GM18505 (cell line): ENCODE data around the gene ADAM10.

Experiments used
- ATAC-seq: cut with Tn5 transposase; IDR thresholded peaks from one replicate; pipeline ENCODE4 v1.9.1; 2021; ENCODE audit not compliant: unreplicated experiment
- POLR2A ChIP-seq: IDR thresholded peaks from 4 replicates; pipeline ENCODE4 v1.6.1; 2011; ENCODE audit warnings: borderline replicate concordance; ENCODE audit not compliant: insufficient read depth, insufficient read length; ENCODE audit errors: extremely low read depth

The ADAM10 gene

DNA sequence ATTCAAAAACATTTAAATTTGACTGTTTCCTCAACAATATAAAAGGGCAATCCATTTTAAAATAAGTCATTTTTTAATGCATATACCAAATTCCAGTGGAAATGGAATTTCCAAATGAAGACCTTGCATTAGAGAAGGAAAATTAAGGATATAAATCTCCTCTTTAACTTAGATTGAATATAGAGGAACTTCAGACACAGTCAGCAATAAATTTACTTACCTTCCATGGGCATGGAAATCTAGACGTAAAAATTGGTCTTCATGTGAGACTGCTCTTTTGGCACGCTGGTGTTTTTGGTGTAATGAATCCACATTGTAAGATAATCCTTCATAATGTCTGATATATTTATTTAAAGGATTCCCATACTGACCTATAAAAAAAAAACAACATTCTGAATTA is 32.1 kb downstream of the ADAM10 start:
- no peak for TF ChIP-seq POLR2A
- no peak for ATAC-seq

DNA sequence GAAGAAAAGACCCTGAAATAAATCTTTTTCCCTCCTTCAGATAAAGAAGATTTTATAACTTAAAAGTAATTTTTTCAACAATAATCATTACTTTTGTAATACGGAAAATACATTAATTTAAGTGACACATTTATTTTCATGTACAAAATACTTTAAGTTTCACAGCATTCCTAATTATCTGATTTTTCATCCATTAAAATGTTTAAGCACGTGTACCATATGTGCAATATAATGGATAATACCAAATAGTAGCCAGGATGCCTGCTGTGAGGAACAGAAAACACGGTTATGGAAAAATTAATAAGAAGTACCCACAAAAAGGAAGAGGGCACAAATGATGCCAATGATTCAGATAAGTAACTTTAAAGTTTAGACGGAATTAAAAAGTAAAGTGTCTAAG is 33.5 kb downstream of the ADAM10 start:
- TF ChIP-seq POLR2A = no peak
- ATAC-seq = no peak

DNA sequence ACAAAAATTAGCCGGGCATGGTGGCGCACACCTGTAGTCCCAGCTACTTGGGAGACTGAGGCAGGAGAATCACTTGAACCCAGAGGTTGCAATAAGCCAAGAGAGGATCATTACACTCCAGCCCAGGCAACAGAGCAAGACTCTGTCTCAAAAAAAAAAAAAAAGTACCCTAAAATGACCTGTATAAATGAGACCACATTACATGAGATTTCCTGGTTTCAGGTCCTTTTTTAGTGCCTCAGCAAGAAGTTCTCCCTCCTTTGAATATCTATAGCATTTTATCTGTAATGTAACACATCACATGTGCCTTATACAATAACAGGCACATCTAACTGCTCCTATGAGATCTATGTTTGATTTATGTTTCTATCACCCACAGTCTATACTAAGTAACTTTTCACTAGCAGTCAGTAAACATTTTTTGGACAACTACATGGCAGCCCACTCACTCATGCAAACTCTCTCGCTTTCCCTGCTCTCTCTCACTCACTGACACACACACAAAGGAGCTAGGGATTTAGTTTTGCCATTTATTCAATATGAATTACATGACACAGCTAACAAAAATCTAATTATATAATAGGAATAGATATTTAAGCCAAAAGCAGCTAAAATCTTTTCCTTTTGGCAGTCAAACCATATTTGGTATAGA is 34.1 kb downstream of the ADAM10 start:
- TF ChIP-seq POLR2A = no peak
- ATAC-seq = no peak

DNA sequence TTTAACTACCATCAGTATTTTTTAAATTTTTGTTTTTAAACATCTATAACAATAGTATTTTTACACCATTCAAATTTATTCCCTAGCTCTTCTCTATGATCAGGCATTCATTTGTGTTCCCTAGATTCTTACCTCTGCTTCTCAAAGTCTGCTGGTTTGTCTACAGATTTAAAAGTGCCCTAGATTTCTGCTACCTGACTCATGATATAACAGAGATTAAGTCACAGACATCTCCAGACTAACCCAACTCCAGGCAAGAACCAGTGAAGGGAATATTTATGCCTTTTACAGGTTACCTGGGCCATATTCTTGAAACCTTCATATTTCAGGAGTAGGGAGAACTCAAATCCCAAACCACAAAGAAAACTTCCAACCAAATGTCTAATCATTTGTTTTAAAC is 38.8 kb downstream of the ADAM10 start:
- ATAC-seq = no peak

DNA sequence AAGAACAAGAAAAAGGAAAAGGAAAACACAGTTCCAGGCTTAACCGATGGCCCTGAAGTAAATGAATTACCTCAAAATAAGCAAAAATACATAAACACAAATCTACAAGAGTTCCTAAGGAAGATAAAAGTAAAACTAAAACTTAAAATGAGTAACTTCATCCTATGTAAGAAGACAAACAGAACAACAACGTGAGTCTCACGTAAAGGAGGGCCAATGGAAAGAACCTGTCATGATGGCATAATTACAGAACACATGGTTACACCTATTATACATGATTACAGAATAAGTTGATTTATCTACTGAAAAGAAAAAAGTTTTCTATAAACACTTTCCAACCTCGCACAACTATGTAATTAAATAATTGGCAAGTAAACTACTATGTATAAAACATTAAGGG is 42.1 kb downstream of the ADAM10 start:
- no peak for ATAC-seq
- TF ChIP-seq POLR2A = no peak

More for the DNA sequence above, 38.8 kb downstream of the ADAM10 start:
- TF ChIP-seq POLR2A = no peak

DNA sequence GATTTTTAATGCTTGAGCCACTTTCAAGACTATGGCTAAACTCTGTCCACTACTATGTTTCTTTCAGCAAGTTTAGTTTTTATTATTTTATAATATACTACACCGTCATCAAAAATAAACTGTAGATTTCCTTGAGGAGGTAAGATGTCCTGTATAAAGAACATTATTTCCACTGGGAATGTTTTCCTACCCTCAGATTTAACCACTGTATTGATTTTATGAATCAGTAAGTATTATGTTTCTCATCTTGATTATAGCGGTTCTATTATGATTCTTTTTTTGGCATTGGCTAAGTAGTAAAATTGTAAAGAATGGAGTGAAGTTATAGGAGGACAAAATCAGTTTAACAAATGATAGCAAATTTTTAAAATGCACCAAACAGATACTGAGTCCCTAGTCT is 44.4 kb downstream of the ADAM10 start:
- ATAC-seq = no peak
- no peak for TF ChIP-seq POLR2A

DNA sequence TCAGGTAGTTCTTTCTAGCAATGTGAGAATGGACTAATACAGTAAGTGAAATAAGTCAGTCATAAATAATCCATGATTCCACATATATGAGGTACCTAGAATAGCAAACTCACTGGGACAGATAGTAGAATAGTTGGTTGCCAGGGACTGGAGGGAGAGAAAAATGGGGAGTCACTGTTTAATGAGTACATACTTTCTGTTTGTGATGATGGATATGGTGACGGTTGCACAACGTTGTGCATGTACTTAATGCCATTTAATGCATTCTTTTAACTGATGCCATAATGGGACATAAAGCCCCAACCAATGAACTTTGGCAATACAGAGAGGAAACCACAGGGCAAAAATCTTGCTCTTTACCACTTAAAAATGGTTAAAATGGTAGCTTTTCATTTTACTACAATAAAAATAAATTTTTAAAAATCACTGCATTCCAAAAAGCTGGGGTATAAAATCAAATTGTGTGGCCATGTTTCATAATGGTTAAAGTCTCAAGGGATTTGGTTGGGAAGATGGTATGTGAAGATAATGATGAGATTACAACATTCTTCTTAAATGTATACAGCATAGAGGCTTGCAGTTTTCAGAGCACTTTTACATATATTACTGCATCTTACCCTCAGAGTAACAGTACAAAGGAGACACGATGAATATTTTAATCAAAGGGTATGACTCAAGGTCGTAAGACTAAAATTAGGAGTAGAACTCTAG is 45.2 kb downstream of the ADAM10 start:
- ATAC-seq = no peak
- TF ChIP-seq POLR2A = no peak

DNA sequence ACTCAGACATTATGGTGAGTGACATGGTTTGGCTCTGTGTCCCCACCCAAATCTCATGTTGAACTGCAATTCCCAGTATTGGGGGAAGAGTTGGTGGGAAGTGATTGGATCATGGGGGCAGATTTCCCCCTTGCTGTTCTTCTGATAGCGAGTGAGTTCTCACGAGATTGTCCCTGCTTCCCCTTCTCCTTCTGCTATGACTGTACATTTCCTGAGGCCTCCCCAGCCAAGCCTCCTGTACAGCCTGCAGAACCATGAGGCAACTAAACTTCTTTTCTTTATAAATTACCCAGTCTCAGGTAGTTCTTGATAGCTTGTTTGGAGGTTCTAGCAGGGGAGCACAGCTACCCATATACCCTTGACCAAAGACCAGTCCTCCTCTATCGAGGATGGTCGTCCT is 45.9 kb downstream of the ADAM10 start:
- no peak for ATAC-seq
- no peak for TF ChIP-seq POLR2A

DNA sequence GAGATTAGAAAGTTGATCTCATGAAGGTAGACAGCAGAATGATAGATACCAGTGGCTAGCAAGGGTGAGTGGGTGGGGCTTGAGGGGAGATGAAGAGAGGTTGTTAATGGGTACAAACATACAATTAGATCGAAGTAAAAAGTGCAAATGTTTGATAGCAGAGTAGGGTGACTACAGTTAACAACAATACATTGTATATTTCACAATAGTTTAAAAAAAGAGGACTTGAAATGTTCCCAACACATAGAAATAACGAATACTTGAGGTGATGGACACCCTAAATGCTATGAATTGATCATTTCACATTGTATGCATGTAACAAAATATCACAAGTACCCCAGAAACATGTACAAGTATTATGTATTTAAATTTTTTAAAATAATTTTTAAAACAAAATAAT is 47.3 kb downstream of the ADAM10 start:
- no peak for ATAC-seq

DNA sequence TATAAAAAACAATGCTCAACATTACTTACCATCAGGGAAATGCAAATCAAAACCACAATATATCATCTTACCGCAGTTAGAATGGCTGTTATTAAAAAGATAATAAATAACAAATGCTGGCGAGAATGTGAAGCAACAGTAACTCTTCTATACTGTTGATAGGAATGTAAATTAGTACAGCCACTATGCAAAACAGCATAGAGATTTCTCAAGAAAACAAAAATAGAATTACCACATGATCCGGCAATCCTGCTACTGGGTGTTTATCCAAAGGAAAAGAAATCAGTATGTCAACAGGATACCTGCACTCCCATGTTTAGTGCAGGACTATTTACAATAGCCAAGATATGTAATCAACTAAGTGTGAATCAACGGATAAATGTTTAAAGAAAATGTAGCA is 48.1 kb downstream of the ADAM10 start:
- TF ChIP-seq POLR2A = no peak
- no peak for ATAC-seq

More for the DNA sequence above, 47.3 kb downstream of the ADAM10 start:
- no peak for TF ChIP-seq POLR2A

DNA sequence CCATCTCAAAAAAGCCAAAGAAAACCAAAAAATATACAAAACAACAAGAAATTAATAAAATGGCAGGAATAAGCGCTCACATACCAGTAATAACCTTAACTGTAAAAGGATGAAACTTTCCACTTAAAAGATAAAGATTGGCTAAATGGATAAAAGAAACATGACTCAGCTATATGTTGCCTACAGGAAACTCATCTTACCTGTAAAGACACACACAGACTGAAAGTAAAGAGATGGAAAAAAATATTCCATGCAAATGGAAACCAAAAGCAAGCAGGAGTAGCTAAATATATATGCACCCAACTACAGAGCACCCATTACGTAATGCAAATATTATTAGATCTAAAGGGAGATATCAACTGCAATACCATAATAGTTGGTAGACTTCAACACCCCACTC is 49.7 kb downstream of the ADAM10 start:
- no peak for ATAC-seq
- no peak for TF ChIP-seq POLR2A

DNA sequence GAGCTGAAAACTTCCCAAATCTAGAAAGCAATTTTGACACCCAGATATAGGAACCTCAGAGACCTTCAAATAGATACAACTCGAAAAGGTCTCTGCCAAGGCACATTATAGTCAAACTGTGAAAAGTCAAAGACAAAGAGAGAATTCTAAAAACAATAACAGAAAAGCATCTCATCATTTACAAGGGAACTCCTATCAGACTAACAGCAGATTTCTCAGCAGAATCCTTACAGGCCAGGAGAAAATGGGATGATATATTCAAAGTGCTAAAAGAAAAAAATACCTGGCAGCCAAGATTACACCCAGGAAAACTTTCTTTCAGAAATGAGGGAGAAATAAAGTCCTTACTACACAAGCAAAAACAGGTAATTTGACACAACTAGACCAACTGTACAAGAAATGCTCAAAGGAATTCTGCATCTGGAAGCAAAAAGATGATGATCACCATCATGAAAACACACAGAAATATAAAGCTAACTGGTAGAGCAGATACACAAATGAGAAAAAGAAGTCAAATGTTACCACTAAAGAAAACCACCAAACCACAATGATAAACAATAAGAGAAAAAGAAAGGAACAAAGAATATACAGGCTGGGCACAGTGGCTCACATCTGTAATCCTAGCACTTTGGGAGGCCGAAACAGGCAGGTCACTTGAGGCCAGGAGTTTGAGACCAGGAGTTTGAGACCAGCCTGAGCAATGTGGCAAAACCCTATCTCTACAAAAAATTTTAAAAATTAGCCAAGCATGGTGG is 50.4 kb downstream of the ADAM10 start:
- no peak for TF ChIP-seq POLR2A
- no peak for ATAC-seq

DNA sequence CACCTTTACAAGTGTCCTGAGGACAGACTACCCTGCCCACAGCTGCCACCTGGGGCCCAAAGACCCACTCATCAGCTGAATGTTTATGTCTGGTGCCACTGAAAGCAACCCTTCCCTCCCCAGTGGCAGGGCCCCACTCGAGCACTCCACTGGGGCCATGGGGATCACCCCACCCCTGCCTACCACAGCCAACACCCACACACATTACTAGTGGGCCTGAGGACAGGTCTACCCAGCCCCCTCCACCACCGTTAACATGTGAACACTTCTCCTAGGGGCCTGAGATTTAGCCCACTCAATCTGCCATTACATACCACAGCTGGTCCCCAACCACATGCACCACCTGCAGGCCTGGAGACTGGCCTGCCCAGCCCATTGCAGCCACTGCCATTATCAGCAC is 52.3 kb downstream of the ADAM10 start:
- no peak for TF ChIP-seq POLR2A
- ATAC-seq = no peak

DNA sequence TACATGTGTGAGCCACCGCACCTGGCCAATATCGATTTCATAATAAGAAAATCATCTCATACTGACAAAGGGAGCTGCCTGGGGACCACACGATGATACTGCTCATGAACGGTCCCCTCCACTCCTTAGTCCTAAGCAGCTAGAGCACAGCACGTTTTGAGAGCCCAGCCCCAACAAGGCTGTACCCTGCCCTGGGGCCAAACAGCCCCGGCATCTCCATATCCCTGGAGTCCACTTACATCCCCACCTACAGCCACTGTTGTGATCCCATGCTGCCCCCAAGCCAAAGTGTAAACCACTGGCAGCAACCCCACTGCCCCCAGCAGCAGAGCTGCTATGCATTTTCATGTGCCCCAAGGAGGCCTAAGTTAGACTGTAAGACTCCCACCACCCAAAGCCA is 52.8 kb downstream of the ADAM10 start:
- no peak for ATAC-seq
- no peak for TF ChIP-seq POLR2A
